SU-DHL-6 (cell line): ENCODE results near the gene GP9.

ENCODE experiments used
- H2AFZ ChIP-seq: fragments of 200-600 bp; sonication (generic); 2 replicates; pipeline ENCODE4 v1.6.1; 2014; ENCODE audit warnings: low read depth, mild to moderate bottlenecking, moderate library complexity, mixed read lengths, antibody characterized with exemption, low read length; ENCODE audit not compliant: severe bottlenecking
- H3F3A ChIP-seq: fragments of 200-600 bp; shearing (Covaris generic); 2 replicates; pipeline ENCODE4 v1.6.0; 2016; ENCODE audit warnings: antibody characterized with exemption, mild to moderate bottlenecking; ENCODE audit not compliant: insufficient read depth
- H3K27ac ChIP-seq: fragments of 200-600 bp; sonication (generic); 2 replicates; pipeline ENCODE4 v1.5.1; 2016; ENCODE audit warnings: low read depth, mild to moderate bottlenecking, low read length, moderate library complexity, mixed read lengths
- H3K27me3 ChIP-seq: fragments of 200-600 bp; sonication (generic), shearing (Covaris generic); 2 replicates; pipeline ENCODE4 v1.6.0; 2014; ENCODE audit warnings: mild to moderate bottlenecking, low read length
- H3K36me3 ChIP-seq: fragments of 200-600 bp; sonication (generic); 2 replicates; pipeline ENCODE4 v1.6.1; 2014; ENCODE audit warnings: mild to moderate bottlenecking, low read length, mixed read lengths
- H3K4me2 ChIP-seq: fragments of 300-600, 200-600 bp; shearing (Covaris generic), sonication (generic); 2 replicates; pipeline ENCODE4 v1.6.0; 2014; ENCODE audit warnings: low read length, low read depth, mild to moderate bottlenecking; ENCODE audit not compliant: poor library complexity, severe bottlenecking
- H3K4me3 ChIP-seq: fragments of 200-600 bp; sonication (generic); 2 replicates; pipeline ENCODE4 v1.5.1; 2014; ENCODE audit warnings: antibody characterized with exemption, low read length, mild to moderate bottlenecking, mixed read lengths; ENCODE audit not compliant: insufficient read depth, poor library complexity, severe bottlenecking
- H3K79me2 ChIP-seq: fragments of 200-600 bp; sonication (generic); 2 replicates; pipeline ENCODE4 v1.6.1; 2014; ENCODE audit warnings: mild to moderate bottlenecking, low read length, moderate library complexity; ENCODE audit not compliant: insufficient read depth
- H3K9ac ChIP-seq: fragments of 200-600 bp; sonication (generic); 2 replicates; pipeline ENCODE4 v1.7.0; 2014; ENCODE audit warnings: mild to moderate bottlenecking, low read length
- H3K9me2 ChIP-seq: fragments of 200-600 bp; sonication (generic); replicated peaks from 2 replicates; pipeline ENCODE4 v1.6.1; 2014; ENCODE audit warnings: low read length; ENCODE audit not compliant: insufficient read depth
- H3K9me3 ChIP-seq: fragments of 200-600 bp; sonication (generic); 2 replicates; pipeline ENCODE4 v1.6.1; 2014; ENCODE audit warnings: low read length, mixed read lengths; ENCODE audit not compliant: insufficient read depth
- H4K20me1 ChIP-seq: fragments of 200-600 bp; sonication (generic); 2 replicates; pipeline ENCODE4 v1.6.1; 2014; ENCODE audit warnings: low read depth, mild to moderate bottlenecking, antibody characterized with exemption, low read length, moderate library complexity, mixed read lengths
- EZH2phosphoT487 ChIP-seq: fragments of 200-600 bp; sonication (generic), shearing (Covaris generic); conservative IDR thresholded peaks from 2 replicates; pipeline ENCODE4 v1.6.1; 2018; ENCODE audit warnings: mild to moderate bottlenecking, antibody characterized with exemption, low read length, moderate library complexity, mixed read lengths
- TF ChIP-seq, protein P1 (sequence below): fragments of 200-600 bp; sonication (generic); IDR thresholded peaks from one replicate; pipeline ENCODE4 v1.5.1; 2017; ENCODE audit warnings: antibody characterized with exemption, mild to moderate bottlenecking, low read length, moderate library complexity; ENCODE audit not compliant: insufficient read depth, poor library complexity, severe bottlenecking

GP9 gene

GRCh38 chr3:129095285-129095684 lies 34.7 kb downstream of the GP9 start:
- Histone ChIP-seq H3K4me2 (no peak overlapping the region), H3K79me2 (no peaks in the 10 kb centered on the region), H3K9me3 (no peaks in the 10 kb centered on the region), H4K20me1 (no peaks in the 10 kb centered on the region), H3F3A (no peaks in the 10 kb centered on the region), H3K4me3 (no peak overlapping the region), H3K27ac (no peak overlapping the region), H3K9ac (no peak overlapping the region), H3K27me3 (no peaks in the 10 kb centered on the region), H2AFZ (no peak overlapping the region), H3K9me2 (no peaks in the 10 kb centered on the region), H3K36me3 (no peaks in the 10 kb centered on the region)
- TF ChIP-seq, protein P1, sequence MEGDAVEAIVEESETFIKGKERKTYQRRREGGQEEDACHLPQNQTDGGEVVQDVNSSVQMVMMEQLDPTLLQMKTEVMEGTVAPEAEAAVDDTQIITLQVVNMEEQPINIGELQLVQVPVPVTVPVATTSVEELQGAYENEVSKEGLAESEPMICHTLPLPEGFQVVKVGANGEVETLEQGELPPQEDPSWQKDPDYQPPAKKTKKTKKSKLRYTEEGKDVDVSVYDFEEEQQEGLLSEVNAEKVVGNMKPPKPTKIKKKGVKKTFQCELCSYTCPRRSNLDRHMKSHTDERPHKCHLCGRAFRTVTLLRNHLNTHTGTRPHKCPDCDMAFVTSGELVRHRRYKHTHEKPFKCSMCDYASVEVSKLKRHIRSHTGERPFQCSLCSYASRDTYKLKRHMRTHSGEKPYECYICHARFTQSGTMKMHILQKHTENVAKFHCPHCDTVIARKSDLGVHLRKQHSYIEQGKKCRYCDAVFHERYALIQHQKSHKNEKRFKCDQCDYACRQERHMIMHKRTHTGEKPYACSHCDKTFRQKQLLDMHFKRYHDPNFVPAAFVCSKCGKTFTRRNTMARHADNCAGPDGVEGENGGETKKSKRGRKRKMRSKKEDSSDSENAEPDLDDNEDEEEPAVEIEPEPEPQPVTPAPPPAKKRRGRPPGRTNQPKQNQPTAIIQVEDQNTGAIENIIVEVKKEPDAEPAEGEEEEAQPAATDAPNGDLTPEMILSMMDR: no peak
- no peak for TF ChIP-seq EZH2phosphoT487

DNA sequence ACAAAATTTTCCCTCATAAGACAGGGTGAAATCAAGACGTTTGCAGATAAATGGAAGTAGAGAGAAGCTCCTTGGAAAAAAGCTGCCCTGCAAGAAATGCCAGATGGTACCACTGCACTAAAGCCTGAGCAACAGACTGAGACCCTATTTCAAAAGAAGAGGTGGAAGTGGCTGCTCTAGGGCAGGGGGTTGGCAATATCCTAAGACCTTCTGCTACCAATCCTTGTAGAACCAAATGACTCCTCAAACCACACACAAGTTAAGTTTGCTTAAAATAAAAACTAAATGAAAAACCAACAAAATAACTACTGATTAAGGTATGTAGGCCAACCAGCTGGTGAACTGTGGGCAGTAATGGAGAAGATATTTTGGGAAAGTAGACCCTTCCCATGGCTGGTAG lies 39.7 kb downstream of the GP9 start:
- Histone ChIP-seq H3K27ac (no peak overlapping the region), H3K9me3 (no peaks in the 10 kb centered on the region), H3K36me3 (no peaks in the 10 kb centered on the region), H4K20me1 (no peaks in the 10 kb centered on the region), H2AFZ (no peak overlapping the region), H3K9ac (no peak overlapping the region), H3K27me3 (no peaks in the 10 kb centered on the region), H3K4me3 (no peak overlapping the region), H3K79me2 (no peaks in the 10 kb centered on the region), H3F3A (no peaks in the 10 kb centered on the region), H3K9me2 (no peaks in the 10 kb centered on the region), H3K4me2 (no peak overlapping the region)
- TF ChIP-seq, protein P1: no peak
- TF ChIP-seq EZH2phosphoT487: no peak

- H3K4me2 ChIP-seq: no peak overlapping the region
- H3F3A ChIP-seq: no peaks in the 10 kb centered on the region
- H3K4me3 ChIP-seq: no peak overlapping the region
- H3K79me2 ChIP-seq: no peaks in the 10 kb centered on the region
- H4K20me1 ChIP-seq: no peaks in the 10 kb centered on the region
- no peaks in the 10 kb centered on the region for H3K9me3 ChIP-seq
- no peaks in the 10 kb centered on the region for H3K9me2 ChIP-seq
- no peak overlapping the region for H3K27ac ChIP-seq
- no peak overlapping the region for H2AFZ ChIP-seq
- no peaks in the 10 kb centered on the region for H3K27me3 ChIP-seq
- no peaks in the 10 kb centered on the region for H3K36me3 ChIP-seq
- H3K9ac ChIP-seq: no peak overlapping the region
- no peak for TF ChIP-seq EZH2phosphoT487
Measured at GRCh38 chr3:129101370-129102138, 41.0 kb downstream of the GP9 start.

DNA sequence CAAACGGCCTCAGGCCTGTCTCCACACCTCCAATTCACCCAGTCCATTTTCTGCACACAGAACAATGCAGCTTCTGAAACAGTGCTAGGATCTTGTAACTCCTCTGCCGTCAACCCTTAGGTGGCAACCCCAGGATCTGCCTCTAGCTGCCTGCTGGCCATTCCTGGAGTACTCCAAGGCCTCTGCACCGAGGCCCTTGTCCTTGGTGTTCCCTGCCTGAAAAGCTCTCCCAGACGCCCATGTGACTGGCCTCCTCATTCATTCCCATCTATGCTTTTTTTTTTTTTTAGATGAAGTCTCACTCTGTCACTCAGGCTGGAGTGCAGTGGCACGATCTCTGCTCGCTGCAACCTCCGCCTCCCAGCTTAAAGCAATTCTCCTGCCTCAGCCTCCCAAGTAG lies 42.7 kb downstream of the GP9 start:
- Histone ChIP-seq H3K9me2 (no peaks in the 10 kb centered on the region), H3K27me3 (no peaks in the 10 kb centered on the region), H4K20me1 (no peaks in the 10 kb centered on the region), H3K4me2 (no peak overlapping the region), H3K79me2 (no peaks in the 10 kb centered on the region), H3F3A (no peaks in the 10 kb centered on the region), H3K9me3 (no peaks in the 10 kb centered on the region), H3K27ac (no peak overlapping the region), H3K36me3 (no peaks in the 10 kb centered on the region), H3K4me3 (no peak overlapping the region), H3K9ac (no peak overlapping the region), H2AFZ (no peak overlapping the region)
- no peak for TF ChIP-seq EZH2phosphoT487
- TF ChIP-seq, protein P1: no peak
